Spleen (tissue), 7 donors: ENCODE measurements around the gene SLN.

ENCODE experiments used
- CTCF ChIP-seq, 11 experiments: fragments of 200-600 bp in 7 of 11; fragments of 450-650 bp in 4 of 11; sonication (generic) in 4 of 11; IDR thresholded peaks in 8 of 11; conservative IDR thresholded peaks in 3 of 11; 1 replicate in 7 of 11; 2 replicates in 4 of 11; pipeline versions ENCODE4 v1.4.0 to v1.8.0; 2016 to 2021; ENCODE audit warnings: antibody characterized with exemption in 11 of 11, inconsistent platforms in 4 of 11, mild to moderate bottlenecking in 1 of 11
- POLR2AphosphoS5 ChIP-seq, 3 donors: sonication (generic); formaldehyde crosslinking; IDR thresholded peaks; one replicate each; pipeline ENCODE4 v1.5.1; 2017; ENCODE audit warnings: antibody characterized with exemption in 3 of 3
- donor health status: DM: no; HTN: no; CAD: no; lungs with moderate emphysema.
- donor health status: DM: no; HTN: no; CAD: no.
- donor health status: DM: no; HTN: no; CAD: no.

DNA sequence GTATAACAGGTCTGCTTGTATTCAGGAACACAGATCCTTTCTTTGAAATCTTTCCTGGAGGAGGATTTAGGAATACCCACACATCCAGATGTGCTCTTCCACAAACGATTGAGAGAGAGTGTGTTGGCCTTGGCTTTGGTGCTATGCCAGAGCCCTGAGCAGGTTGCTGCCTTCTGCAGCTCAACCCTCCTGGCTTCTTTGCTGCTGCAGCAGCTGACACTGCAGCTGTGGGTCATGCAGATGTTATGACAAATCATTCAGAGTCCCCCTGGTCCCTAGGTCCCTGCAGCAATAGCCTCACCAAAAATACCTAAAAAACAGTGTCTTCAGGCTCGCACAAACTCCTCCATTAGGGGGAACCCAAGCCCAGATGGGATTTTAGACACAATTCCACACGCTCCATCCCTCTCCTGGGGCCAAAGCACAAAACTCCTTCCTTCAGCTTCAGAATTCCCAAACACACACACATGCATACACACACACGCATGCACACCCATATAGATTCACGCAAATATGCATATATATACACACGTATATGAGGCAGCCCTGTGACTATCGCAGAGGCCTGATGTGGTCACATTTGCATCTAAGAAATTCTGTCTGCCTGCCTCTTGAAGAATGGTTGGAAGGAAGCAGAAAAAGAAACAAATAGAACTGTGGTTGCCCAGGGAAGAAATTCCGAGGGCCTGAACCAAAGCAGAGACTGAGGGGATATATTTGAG, 35.4 kb downstream of the SLN start:
- TF ChIP-seq CTCF (IDR thresholded peaks at IDR 0.05 in 8 of 11, conservative IDR thresholded peaks at IDR 0.05 in 3 of 11) (no peak), POLR2AphosphoS5 (IDR thresholded peaks at IDR 0.05) (no peak)
